Vagina (tissue), 2 donors: ENCODE results near the gene PLIN5. TPM values are rescaled to one million over a fixed set of nuclear protein-coding genes. Genes with fewer than 3 reads are reported as not detected.
A peak's percentile ranks its signal among the peaks of the same experiment; 100 is the strongest.

Experiments used
- DNase-seq, 2 donors: peaks; one replicate each; pipeline ENCODE4 v3.0.0-alpha.2; 2017; ENCODE audit errors: extremely low spot score in 2 of 2
- H3K27ac ChIP-seq: fragments of 200-600 bp; sonication (generic); one replicate; pipeline ENCODE4 v1.5.1; 2019
- H3K27me3 ChIP-seq: fragments of 200-600 bp; sonication (generic); one replicate; pipeline ENCODE4 v1.5.1; 2019
- H3K36me3 ChIP-seq, 2 donors: fragments of 200-600 bp; sonication (generic); one replicate each; pipeline ENCODE4 v1.5.1; 2017 to 2019
- H3K4me1 ChIP-seq: fragments of 200-600 bp; sonication (generic); one replicate; pipeline ENCODE4 v1.5.1; 2019
- H3K4me3 ChIP-seq, 2 donors: fragments of 200-600 bp; sonication (generic); 1 replicate in 1 of 2; 2 replicates in 1 of 2; pipeline ENCODE4 v1.5.1; 2016 to 2019
- H3K9me3 ChIP-seq: fragments of 200-600 bp; sonication (generic); one replicate; pipeline ENCODE4 v1.5.1; 2019
- CTCF ChIP-seq, 3 experiments: fragments of 450-650 bp in 2 of 3; fragments of 200-600 bp in 1 of 3; sonication (generic) in 1 of 3; IDR thresholded peaks; one replicate each; pipeline ENCODE4 v1.5.1; 2017 to 2019; ENCODE audit warnings: antibody characterized with exemption in 3 of 3, mild to moderate bottlenecking in 2 of 3, moderate library complexity in 2 of 3
- POLR2A ChIP-seq, 2 donors: fragments of 450-650 bp; IDR thresholded peaks; one replicate each; pipeline ENCODE4 v1.6.1; 2017; ENCODE audit warnings: antibody characterized with exemption in 2 of 2, mild to moderate bottlenecking in 2 of 2, moderate library complexity in 2 of 2
- POLR2AphosphoS5 ChIP-seq, 2 donors: sonication (generic); formaldehyde crosslinking; IDR thresholded peaks; one replicate each; pipeline ENCODE4 v1.9.0; 2017; ENCODE audit warnings: antibody characterized with exemption in 2 of 2, mild to moderate bottlenecking in 2 of 2, low read depth in 1 of 2; ENCODE audit not compliant: insufficient read depth in 1 of 2
- intact Hi-C: fragments of 100-400 bp; cut with DNase I; formaldehyde crosslinking; loops from one replicate; pipeline ENCODE4 v1.15.1; 2023
- total RNA-seq: library from RNA; depleted of rRNA; stranded (reverse); fragments of >200 nt; gene quantifications from one replicate; pipeline ENCODE4 v1.2.3, GENCODE V29; 2016

PLIN5 gene
- total RNA-seq, 1 donor from 2014 or later: 8.8 TPM

- TF ChIP-seq CTCF (IDR thresholded peaks at IDR 0.05) (no peak), POLR2AphosphoS5 (IDR thresholded peaks at IDR 0.05; ENCODE audit: insufficient read depth in 1 of 2, low read depth in 1 of 2) (no peak), POLR2A (IDR thresholded peaks at IDR 0.05) (no peak)
- intact Hi-C loops: no loop called here
- no peak overlapping the region for H3K27ac ChIP-seq
- H3K9me3 ChIP-seq: no peaks in the 10 kb centered on the region
- peak overlapping the region; percentile 91 to 99 for H3K4me3 ChIP-seq
- H3K4me1 ChIP-seq: peaks cover 31% of the 10 kb centered on the region
- H3K36me3 ChIP-seq: peaks cover 0 to 17% of the 10 kb centered on the region in 2 donors
- no peak for DNase-seq
- H3K27me3 ChIP-seq: no peaks in the 10 kb centered on the region
Observed at GRCh38 chr19:4474514-4475022, 60.5 kb downstream of the PLIN5 start.

- H3K27me3 ChIP-seq: no peaks in the 10 kb centered on the region
- DNase-seq: no peak
- no peaks in the 10 kb centered on the region for H3K9me3 ChIP-seq
- H3K4me3 ChIP-seq: peak overlapping the region; percentile 91 to 99
- H3K4me1 ChIP-seq: peaks cover 31% of the 10 kb centered on the region
- TF ChIP-seq POLR2A (IDR thresholded peaks at IDR 0.05) (no peak), CTCF (IDR thresholded peaks at IDR 0.05) (no peak), POLR2AphosphoS5 (IDR thresholded peaks at IDR 0.05; ENCODE audit: insufficient read depth in 1 of 2, low read depth in 1 of 2) (no peak)
- peaks cover 0 to 13% of the 10 kb centered on the region in 2 donors for H3K36me3 ChIP-seq
- no peak overlapping the region for H3K27ac ChIP-seq
- intact Hi-C loops: no loop called here
Observed at GRCh38 chr19:4473763-4474513, 61.1 kb downstream of the PLIN5 start.

DNA sequence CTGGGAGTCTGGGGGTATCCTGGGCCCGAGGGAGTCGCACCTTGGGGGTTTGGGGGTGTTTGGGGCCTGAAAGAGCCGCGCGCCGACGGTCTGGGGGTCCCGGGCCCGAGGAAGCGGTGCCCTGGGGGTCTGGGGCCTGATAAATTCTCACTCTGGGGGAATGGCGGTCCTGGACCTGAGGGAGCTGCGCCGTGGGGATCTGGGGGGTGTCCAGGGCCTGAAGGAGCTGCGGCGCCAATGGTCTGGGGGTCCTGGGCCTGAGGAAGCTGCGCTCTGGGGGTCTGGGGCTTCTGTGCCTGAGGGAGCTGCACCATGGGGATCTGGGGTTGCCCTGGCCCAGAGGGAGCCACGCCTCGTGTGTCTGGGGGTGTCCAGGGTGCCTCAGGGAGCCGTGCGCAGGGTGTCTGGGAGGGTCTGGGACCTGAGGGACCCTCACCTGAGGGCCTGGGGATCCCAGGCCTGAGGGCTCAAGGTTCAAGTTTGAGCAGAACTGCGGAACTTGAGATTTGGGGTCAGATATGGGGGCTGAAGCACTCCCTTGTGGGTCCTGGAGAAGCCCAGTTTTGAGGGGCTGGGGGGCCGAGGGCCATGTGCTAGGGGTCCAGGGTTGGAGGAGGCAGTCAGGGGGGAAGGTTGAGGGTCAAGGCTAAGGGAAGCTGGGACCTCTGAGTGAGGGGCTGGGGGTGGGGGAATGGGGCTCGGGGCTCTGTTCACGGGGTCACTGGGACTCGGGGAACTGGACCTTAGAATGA, 61.8 kb downstream of the PLIN5 start:
- intact Hi-C loops: no loop called here
- H3K4me1 ChIP-seq: peaks cover 31% of the 10 kb centered on the region
- no peaks in the 10 kb centered on the region for H3K9me3 ChIP-seq
- TF ChIP-seq CTCF (IDR thresholded peaks at IDR 0.05) (no peak), POLR2AphosphoS5 (IDR thresholded peaks at IDR 0.05; ENCODE audit: insufficient read depth in 1 of 2, low read depth in 1 of 2) (no peak), POLR2A (IDR thresholded peaks at IDR 0.05) (no peak)
- no peaks in the 10 kb centered on the region for H3K27me3 ChIP-seq
- no peak for DNase-seq
- peak overlapping the region; percentile 74 for H3K27ac ChIP-seq
- peaks cover 0 to 13% of the 10 kb centered on the region in 2 donors for H3K36me3 ChIP-seq
- peak overlapping the region; percentile 91 to 99 for H3K4me3 ChIP-seq

Other genes with a start within 250 kb of the PLIN5 start
- gene TMIGD2, start 232.8 kb downstream of the PLIN5 start, total RNA-seq: not detected
- 1.7 TPM for gene FSD1, start 230.6 kb downstream of the PLIN5 start, total RNA-seq
- gene STAP2, start 196.4 kb downstream of the PLIN5 start, total RNA-seq: 29.2 TPM
- 10.1 TPM for gene MPND, start 191.7 kb downstream of the PLIN5 start, total RNA-seq
- 65.6 TPM for gene SH3GL1, start 134.7 kb downstream of the PLIN5 start, total RNA-seq
- gene CHAF1A, start 132.6 kb downstream of the PLIN5 start, total RNA-seq: 21.4 TPM
- gene UBXN6, start 77.4 kb downstream of the PLIN5 start, total RNA-seq: 147 TPM
- 33.1 TPM for gene HDGFL2, start 62.9 kb downstream of the PLIN5 start, total RNA-seq
- gene PLIN4, start 16.7 kb downstream of the PLIN5 start, total RNA-seq: 69.5 TPM
- 6.9 TPM for gene LRG1, start 4.8 kb upstream of the PLIN5 start, total RNA-seq
- gene SEMA6B, start 24.5 kb upstream of the PLIN5 start, total RNA-seq: 8.3 TPM
- gene TNFAIP8L1, start 104.3 kb upstream of the PLIN5 start, total RNA-seq: 13.0 TPM
- gene MYDGF, start 135.1 kb upstream of the PLIN5 start, total RNA-seq: 33.4 TPM
- gene DPP9, start 188.6 kb upstream of the PLIN5 start, total RNA-seq: 53.8 TPM